Duodenal mucosa (tissue), 2 donors: ENCODE results near the gene SKOR2.
"Not testable (repeated sequence)": the region's sequence is repeated elsewhere in the genome, so short reads cannot be mapped to it uniquely, and the experiment has no call there.

Source experiments
- H3K27ac ChIP-seq: one replicate; pipeline ENCODE4 v1.7.0; 2013; ENCODE audit warnings: low read depth, low read length
- H3K27me3 ChIP-seq, 2 donors: one replicate each; pipeline ENCODE4 v1.7.0; 2013; ENCODE audit warnings: low read length in 2 of 2, control low read depth in 1 of 2; ENCODE audit not compliant: insufficient read depth in 2 of 2, control insufficient read depth in 1 of 2
- H3K36me3 ChIP-seq, 2 donors: one replicate each; pipeline ENCODE4 v1.7.0; 2013; ENCODE audit warnings: low read length in 2 of 2, control low read depth in 1 of 2; ENCODE audit not compliant: insufficient read depth in 2 of 2, control insufficient read depth in 1 of 2
- H3K4me1 ChIP-seq, 2 donors: one replicate each; pipeline ENCODE4 v1.7.0; 2013; ENCODE audit warnings: low read length in 2 of 2, control low read depth in 1 of 2; ENCODE audit not compliant: insufficient read depth in 2 of 2, control insufficient read depth in 1 of 2
- H3K4me3 ChIP-seq, 2 donors: one replicate each; pipeline ENCODE4 v1.7.0; 2013; ENCODE audit warnings: low read length in 2 of 2, low read depth in 1 of 2
- H3K9ac ChIP-seq, 2 donors: one replicate each; pipeline ENCODE4 v1.7.0; 2013; ENCODE audit warnings: low read length in 2 of 2, low read depth in 1 of 2
- H3K9me3 ChIP-seq, 2 donors: one replicate each; pipeline ENCODE4 v1.7.0; 2013; ENCODE audit warnings: low read length in 2 of 2, control low read depth in 1 of 2; ENCODE audit not compliant: control insufficient read depth in 1 of 2

The SKOR2 gene

DNA sequence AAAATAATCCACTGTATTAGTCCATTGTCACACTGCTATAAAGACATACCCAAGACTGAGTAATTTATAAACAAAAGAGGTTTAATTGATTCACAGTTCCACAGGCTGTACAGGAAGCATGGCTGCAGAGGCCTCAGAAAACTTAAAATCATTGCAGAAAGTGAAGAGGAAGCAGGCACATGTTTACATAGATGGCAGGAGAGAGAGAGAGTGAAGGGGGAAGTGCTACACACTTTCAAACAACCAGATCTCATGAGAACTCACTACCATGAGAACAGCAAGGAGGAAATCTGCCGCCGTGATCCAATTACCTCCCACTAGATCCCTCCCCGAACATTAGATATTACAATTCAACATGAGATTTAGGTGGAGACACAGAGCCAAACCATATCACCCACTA lies 55.5 kb downstream of the SKOR2 start:
- not testable (repeated sequence) for H3K9me3 ChIP-seq, H3K9ac ChIP-seq, H3K27ac ChIP-seq, H3K27me3 ChIP-seq, H3K4me1 ChIP-seq, H3K36me3 ChIP-seq, H3K4me3 ChIP-seq

DNA sequence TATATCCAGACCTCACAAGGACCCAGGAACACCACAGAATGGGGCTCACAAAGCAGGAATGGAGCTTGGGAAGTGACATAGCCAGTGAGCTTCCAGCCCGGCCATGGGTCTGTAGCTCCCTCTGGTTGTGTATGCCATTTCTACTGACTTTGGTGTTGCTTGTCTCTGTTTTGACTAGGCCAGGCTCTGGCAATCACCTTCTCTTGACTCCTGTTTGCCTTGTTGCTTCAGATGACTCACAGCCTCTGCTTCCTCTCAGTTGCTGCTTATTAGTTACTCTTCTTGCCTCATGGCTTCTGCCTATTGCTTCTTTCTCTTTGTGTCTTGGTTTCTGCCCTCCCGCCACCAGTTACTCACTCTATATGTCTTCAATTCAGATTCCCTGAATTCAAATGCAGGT lies 59.5 kb downstream of the SKOR2 start:
- H3K27ac ChIP-seq, result no peak overlapping the region
- H3K27me3 ChIP-seq, result no peaks in the 10 kb centered on the region
- no peaks in the 10 kb centered on the region for H3K9me3 ChIP-seq

DNA sequence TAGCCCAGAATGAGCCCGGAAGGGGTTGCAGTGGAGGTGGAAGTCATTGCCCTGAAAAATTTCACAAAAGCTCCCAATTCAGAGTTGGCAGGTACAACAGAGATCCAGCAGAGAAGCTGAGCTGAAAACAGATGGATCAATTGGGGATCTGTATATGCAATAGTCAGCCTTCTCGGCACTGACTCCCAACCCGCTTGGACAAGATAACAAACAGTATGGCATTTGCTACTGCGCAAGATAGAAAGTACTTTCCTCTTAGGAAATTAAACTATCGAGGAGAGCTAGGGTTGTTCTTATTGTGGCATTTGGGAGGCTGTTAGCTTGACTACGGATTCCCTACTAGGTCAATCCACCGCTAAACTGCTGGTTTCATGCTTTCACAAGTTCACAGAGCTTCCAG lies 63.7 kb downstream of the SKOR2 start:
- H3K9me3 ChIP-seq, result peaks cover 7 to 11% of the 10 kb centered on the region in 2 donors
- no peak overlapping the region for H3K27ac ChIP-seq
- no peak overlapping the region for H3K4me3 ChIP-seq
- H3K4me1 ChIP-seq, result no peaks in the 10 kb centered on the region
- H3K36me3 ChIP-seq, result no peaks in the 10 kb centered on the region
- no peak overlapping the region for H3K9ac ChIP-seq
- no peaks in the 10 kb centered on the region for H3K27me3 ChIP-seq

More for the DNA sequence above, 59.5 kb downstream of the SKOR2 start:
- Histone ChIP-seq H3K4me3 (no peak overlapping the region), H3K9ac (no peak overlapping the region), H3K36me3 (no peaks in the 10 kb centered on the region), H3K4me1 (no peaks in the 10 kb centered on the region)

DNA sequence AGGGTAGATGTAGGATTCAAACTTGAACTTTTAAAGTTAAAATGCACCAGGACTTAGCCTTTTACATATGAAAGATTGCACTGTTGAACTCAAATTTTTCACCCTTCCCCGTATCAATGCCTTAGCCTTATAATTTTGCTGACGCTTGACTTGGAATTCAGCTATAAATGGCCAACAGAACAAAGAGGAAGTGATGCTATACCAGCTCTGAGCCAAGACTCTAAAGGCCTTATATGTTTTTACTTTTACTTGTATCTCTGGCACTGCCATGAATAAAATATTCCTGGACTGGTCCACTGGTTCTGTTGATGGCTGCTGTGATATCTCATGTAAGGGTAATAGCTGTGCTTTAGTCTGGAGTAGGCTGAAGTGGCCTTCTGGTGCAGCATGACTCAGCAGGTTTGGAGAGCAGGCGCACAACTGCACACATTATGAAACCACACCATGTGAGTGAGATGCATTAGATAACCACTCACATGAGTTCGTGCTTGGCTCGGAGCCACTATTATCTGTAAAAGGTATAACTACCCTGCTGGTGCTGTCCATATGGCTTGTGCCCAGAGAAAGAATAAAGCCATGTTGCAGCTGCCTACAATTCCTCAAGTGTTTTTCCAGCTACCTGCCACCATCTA lies 66.9 kb downstream of the SKOR2 start:
- no peak overlapping the region for H3K4me3 ChIP-seq
- no peaks in the 10 kb centered on the region for H3K36me3 ChIP-seq
- H3K9me3 ChIP-seq, result peaks cover 7 to 11% of the 10 kb centered on the region in 2 donors
- no peaks in the 10 kb centered on the region for H3K27me3 ChIP-seq
- no peak overlapping the region for H3K9ac ChIP-seq
- H3K27ac ChIP-seq, result no peak overlapping the region
- H3K4me1 ChIP-seq, result no peaks in the 10 kb centered on the region

DNA sequence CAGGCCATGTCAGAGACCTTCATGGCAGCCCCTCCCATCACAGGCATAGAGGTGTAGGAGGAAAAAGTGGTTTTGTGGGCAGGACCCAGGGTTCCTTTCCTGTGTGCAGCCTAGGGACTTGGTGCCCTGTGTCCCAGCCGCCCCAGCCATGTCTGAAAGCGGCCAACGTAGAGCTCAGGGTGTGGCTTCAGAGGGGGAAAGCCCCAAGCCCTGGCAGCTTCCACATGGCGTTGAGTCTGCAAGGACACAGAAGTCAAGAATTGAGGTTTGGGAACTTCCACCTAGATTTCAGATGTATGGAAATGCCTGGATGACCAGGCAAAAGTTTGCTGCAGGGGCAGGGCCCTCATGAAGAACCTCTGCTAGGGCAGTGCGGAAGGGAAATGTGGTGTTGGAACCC lies 69.3 kb downstream of the SKOR2 start:
- H3K36me3 ChIP-seq, H3K9ac ChIP-seq, H3K4me1 ChIP-seq, H3K27me3 ChIP-seq, H3K27ac ChIP-seq, H3K4me3 ChIP-seq: not testable (repeated sequence)
- H3K9me3 ChIP-seq, result peaks cover 7 to 11% of the 10 kb centered on the region in 2 donors

DNA sequence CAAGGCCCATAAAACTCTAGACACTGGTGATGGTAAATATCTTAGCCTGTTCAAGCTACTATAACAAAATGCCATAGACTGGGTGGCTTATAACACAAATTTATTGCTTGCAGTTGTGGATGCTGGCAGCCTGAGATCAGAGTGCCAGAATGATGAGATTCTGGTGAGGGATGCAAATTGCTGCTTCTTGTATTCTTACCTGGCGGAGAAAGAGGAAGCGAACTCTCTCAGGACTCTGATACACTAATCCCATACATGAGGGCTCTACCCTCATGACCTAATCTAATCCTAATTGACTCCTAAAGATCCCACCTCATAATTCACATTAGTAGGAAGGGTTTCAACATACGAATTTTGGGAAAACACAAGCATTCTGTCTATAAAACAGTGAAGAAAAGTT lies 70.7 kb downstream of the SKOR2 start:
- no peak overlapping the region for H3K4me3 ChIP-seq
- no peaks in the 10 kb centered on the region for H3K4me1 ChIP-seq
- no peak overlapping the region for H3K9ac ChIP-seq
- no peaks in the 10 kb centered on the region for H3K27me3 ChIP-seq
- H3K27ac ChIP-seq, result no peak overlapping the region
- peaks cover 7 to 11% of the 10 kb centered on the region in 2 donors for H3K9me3 ChIP-seq
- H3K36me3 ChIP-seq, result no peaks in the 10 kb centered on the region

DNA sequence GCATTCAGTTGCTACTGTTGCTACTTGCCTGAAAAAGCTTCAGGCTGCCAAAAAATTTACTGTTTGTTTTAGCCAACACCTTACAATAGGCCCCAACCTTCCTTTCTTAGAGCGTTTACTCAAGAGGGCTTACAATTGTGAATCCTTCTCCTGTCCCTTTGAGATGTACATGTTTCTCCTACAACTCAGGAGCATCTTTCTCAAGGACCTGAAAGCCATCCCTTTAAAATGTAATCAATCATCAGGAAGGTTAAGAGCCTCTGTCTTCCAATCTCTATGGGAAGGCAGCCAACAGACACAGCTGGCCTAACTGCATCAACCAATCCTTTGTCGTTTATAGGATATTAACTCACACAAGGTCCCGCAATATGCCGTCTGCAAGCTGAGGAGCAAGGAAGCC lies 71.9 kb downstream of the SKOR2 start:
- no peaks in the 10 kb centered on the region for H3K27me3 ChIP-seq
- H3K9me3 ChIP-seq, result peaks cover 2 to 4% of the 10 kb centered on the region in 2 donors
- H3K4me1 ChIP-seq, result peaks cover 7 to 9% of the 10 kb centered on the region in 2 donors

DNA sequence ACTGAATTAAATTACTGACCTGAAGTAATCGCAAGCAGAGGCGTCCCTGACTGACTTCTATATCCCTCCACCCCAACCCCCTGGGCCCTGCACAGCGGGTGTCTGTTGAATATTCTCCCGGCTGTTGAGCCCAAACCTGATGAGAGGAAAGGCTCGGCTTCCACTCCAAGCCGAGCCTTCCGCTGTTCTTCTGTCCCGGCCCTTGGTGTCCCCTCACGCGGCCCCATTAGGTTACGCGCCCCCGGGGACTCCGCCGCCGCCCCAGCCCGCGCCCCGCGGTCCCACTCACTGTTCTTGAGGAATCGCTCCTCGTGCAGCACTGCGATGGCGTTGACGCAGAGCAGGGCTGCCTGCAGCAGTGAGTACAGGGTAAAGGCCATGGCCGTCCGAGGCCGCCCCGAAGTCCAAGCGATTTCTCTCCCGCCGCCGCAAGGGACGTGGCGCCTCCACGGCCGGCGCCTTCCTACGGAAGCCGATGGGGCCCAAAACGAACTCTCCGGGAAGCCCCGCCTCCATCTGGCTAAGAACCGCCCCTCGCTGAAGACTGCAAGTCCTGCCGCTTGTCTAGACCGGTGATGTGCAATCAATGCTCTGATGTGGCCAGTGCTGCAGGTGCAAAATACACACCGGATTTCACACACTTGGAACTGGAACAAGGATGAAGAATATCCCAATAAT lies 75.4 kb downstream of the SKOR2 start, which contains the start of gene IER3IP1:
Gene IER3IP1, minus strand, starts transcription at position 467 of the 678 bp plus-strand sequence. Its CDS starts 87 bp downstream, at position 380.
- Histone ChIP-seq H3K36me3 (peaks cover 0 to 5% of the 10 kb centered on the region in 2 donors), H3K4me1 (peaks cover 17 to 18% of the 10 kb centered on the region in 2 donors), H3K27me3 (no peaks in the 10 kb centered on the region), H3K9me3 (no peaks in the 10 kb centered on the region), H3K9ac (peak within 1 kb of the TSS; percentile 78 to 88), H3K27ac (peak within 1 kb of the TSS; percentile 75), H3K4me3 (peak within 1 kb of the TSS; percentile 88)

More for the DNA sequence above, 71.9 kb downstream of the SKOR2 start:
- H3K27ac ChIP-seq, result no peak overlapping the region
- H3K9ac ChIP-seq, result no peak overlapping the region
- H3K4me3 ChIP-seq, result no peak overlapping the region
- no peaks in the 10 kb centered on the region for H3K36me3 ChIP-seq

DNA sequence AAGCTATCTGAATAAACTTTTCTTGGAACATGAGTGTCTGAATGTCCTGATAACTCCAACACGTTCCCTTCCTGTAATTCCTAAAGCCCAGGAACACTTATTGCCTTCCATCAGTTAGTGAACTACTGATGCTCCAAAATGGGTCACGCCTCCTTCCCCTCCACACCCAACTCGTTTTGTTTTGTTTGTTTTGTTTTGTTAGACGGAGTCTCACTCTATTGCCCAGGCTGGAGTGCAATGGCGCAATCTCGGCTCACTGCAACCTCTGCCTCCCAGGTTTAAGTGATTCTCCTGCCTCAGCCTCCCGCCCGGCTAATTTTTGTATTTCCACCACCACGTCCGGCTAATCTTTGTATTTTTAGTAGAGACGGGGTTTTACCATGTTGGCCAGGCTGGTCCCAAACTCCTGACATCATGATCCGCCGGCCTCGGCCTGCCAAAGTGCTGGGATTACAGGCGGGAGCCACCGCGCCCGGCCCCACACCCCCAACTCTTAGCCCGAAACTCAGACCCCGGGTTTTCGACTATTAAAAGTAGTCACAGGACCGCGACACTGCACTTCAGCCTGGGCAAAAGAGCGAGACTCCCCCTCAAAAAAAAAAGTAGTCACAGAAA lies 76.1 kb downstream of the SKOR2 start:
- H3K27ac ChIP-seq, result no peak overlapping the region
- H3K9ac ChIP-seq, result peak overlapping the region; percentile 78 to 88
- H3K4me3 ChIP-seq, result peak overlapping the region; percentile 88
- H3K27me3 ChIP-seq, result no peaks in the 10 kb centered on the region
- no peaks in the 10 kb centered on the region for H3K9me3 ChIP-seq
- H3K4me1 ChIP-seq, result peaks cover 17 to 18% of the 10 kb centered on the region in 2 donors
- H3K36me3 ChIP-seq, result peaks cover 0 to 5% of the 10 kb centered on the region in 2 donors

DNA sequence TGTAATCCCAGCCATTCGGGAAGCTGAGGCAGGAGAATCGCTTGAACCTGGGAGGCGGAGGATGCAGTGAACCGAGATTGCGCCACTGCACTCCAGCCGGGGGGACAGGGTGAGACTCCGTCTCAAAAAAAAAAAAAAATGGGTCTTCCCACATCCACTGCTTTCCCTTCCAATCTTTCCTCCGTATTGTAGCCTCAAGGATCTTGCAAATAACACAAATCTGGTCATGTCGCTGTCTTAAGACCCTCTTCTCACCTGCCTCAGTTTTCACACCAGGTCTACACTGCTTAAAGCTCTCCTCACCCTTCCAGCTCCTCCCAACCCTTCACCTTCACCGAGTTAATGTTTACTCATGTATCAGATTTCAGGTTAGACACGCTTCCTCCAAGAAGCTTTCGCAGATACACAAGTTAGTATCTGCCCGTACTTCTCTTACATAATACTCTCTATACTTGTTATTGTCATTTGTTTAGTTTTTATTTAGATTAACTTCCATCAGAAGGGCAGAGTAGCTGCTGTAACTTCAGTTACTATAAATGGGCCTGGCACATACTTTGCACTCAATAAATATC lies 76.8 kb downstream of the SKOR2 start:
- no peak overlapping the region for H3K27ac ChIP-seq
- H3K9me3 ChIP-seq, result no peaks in the 10 kb centered on the region
- H3K4me1 ChIP-seq, result peaks cover 17 to 18% of the 10 kb centered on the region in 2 donors
- no peaks in the 10 kb centered on the region for H3K27me3 ChIP-seq
- peaks cover 0 to 5% of the 10 kb centered on the region in 2 donors for H3K36me3 ChIP-seq
- H3K9ac ChIP-seq, result peak overlapping the region; percentile 78 to 88
- H3K4me3 ChIP-seq, result peak overlapping the region; percentile 88
